ENCODE measurements around the gene HMGN4. TPM values are rescaled to one million over a fixed set of nuclear protein-coding genes. Genes with fewer than 3 reads are reported as not detected.

The HMGN4 gene
- total and polyA plus RNA-seq, 9 of the 15 experiments (the other 6 are each of a cell fraction or from before 2014, with no cell fraction given), result 35.4 to 134 (median 94.1) TPM

- peak; percentile 94 for TF ChIP-seq CTBP1 (IDR thresholded peaks at IDR 0.05; ENCODE audit: borderline replicate concordance)
- peak; percentile 89 for TF ChIP-seq HMGN3 (IDR thresholded peaks at IDR 0.05; ENCODE audit: borderline replicate concordance, extremely low read depth, insufficient read length, low read depth, low read length)
- peak; percentile 35 for TF ChIP-seq SETDB1 (IDR thresholded peaks at IDR 0.05; ENCODE audit: low read length)
- peak; percentile 60; the same call in 1 of the 2 replicates for TF ChIP-seq ZBTB17 (CRISPR knock-in tag; IDR thresholded peaks at IDR 0.05)
- TF ChIP-seq BMI1 (IDR thresholded peaks at IDR 0.05; ENCODE audit: low read length), result 0 out of 2 replicates have a peak, but pooled peaks have one; percentile 28
- peak; percentile 38; the same call in 1 of the 2 replicates for TF ChIP-seq LEF1 (IDR thresholded peaks at IDR 0.05)
- 0 out of 2 replicates have a peak, but pooled peaks have one; percentile 55 for TF ChIP-seq RREB1 (CRISPR knock-in tag; IDR thresholded peaks at IDR 0.05)
- peak; percentile 71; the same call in 1 of the 2 replicates for TF ChIP-seq PHF21A (IDR thresholded peaks at IDR 0.05; ENCODE audit: borderline replicate concordance, low read depth)
- peak in 1 of 2 experiments; percentile 84; a peak in 3 of 4 replicates for TF ChIP-seq TBL1XR1 (IDR thresholded peaks at IDR 0.05; ENCODE audit: low read length in 2 of 2)
- peak; percentile 78; the same call in 1 of the 2 replicates for TF ChIP-seq TARDBP (IDR thresholded peaks at IDR 0.05)
- TF ChIP-seq DACH1 (IDR thresholded peaks at IDR 0.05; ENCODE audit: partially characterized antibody), result peak; percentile 7
- TF ChIP-seq ETV6 (IDR thresholded peaks at IDR 0.05; ENCODE audit: borderline replicate concordance in 1 of 2, low read depth in 2 of 2, low read length in 1 of 2), result peak; percentile 84 to 95; a peak in 3 of 4 replicates
- TF ChIP-seq ETV6 (CRISPR knock-in tag; IDR thresholded peaks at IDR 0.05; ENCODE audit: borderline replicate concordance), result no peak
- TF ChIP-seq ZFX (CRISPR knock-in tag; IDR thresholded peaks at IDR 0.05), result peak; percentile 49; the same call in 1 of the 2 replicates
- peak; percentile 73 for TF ChIP-seq MYC (IDR thresholded peaks at IDR 0.05; ENCODE audit: low read depth, low read length)
- no peak for TF ChIP-seq MYC (CRISPR knock-in tag; IDR thresholded peaks at IDR 0.05; ENCODE audit: borderline replicate concordance, low read depth)
- TF ChIP-seq RAD51 (IDR thresholded peaks at IDR 0.05; ENCODE audit: borderline replicate concordance, low read depth), result peak; percentile 8; the same call in 1 of the 2 replicates
- peak; percentile 97 to 98 (median 98) for TF ChIP-seq CTCF (IDR thresholded peaks at IDR 0.05 in 2 of 3, conservative IDR thresholded peaks at IDR 0.05 in 1 of 3; ENCODE audit: insufficient read depth in 2 of 3, low read depth in 1 of 3, low read length in 3 of 3)
- TF ChIP-seq RBM17 (IDR thresholded peaks at IDR 0.05; ENCODE audit: borderline replicate concordance, low read depth, low read length), result no peak
- TF ChIP-seq ZNF764 (CRISPR knock-in tag; IDR thresholded peaks at IDR 0.05; ENCODE audit: low read depth), result peak; percentile 75; the same call in 1 of the 2 replicates
Measured at GRCh38 chr6:26595669-26596269, 57.6 kb downstream of the HMGN4 start (continued).

Measured in K562 (cell line).